Right renal cortex interstitium (tissue), 3 donors: ENCODE measurements around the gene SMARCA2. TPM values are rescaled to one million over a fixed set of nuclear protein-coding genes. Genes with fewer than 3 reads are reported as not detected.

Source experiments
- DNase-seq, 3 donors: peaks; one replicate each; pipeline ENCODE4 v3.0.0-alpha.2; 2013; ENCODE audit warnings: low read depth in 3 of 3, low spot score in 2 of 3
- polyA plus RNA-seq, 3 donors: library from polyadenylated mRNA; unstranded; fragments of 120-200 nt; gene quantifications; one replicate each; pipeline ENCODE4 v1.2.1, GENCODE V29; 2013; ENCODE audit not compliant: insufficient read length in 3 of 3

SMARCA2 gene
- polyA plus RNA-seq, 3 donors = 129 to 164 (median 163) TPM

DNA sequence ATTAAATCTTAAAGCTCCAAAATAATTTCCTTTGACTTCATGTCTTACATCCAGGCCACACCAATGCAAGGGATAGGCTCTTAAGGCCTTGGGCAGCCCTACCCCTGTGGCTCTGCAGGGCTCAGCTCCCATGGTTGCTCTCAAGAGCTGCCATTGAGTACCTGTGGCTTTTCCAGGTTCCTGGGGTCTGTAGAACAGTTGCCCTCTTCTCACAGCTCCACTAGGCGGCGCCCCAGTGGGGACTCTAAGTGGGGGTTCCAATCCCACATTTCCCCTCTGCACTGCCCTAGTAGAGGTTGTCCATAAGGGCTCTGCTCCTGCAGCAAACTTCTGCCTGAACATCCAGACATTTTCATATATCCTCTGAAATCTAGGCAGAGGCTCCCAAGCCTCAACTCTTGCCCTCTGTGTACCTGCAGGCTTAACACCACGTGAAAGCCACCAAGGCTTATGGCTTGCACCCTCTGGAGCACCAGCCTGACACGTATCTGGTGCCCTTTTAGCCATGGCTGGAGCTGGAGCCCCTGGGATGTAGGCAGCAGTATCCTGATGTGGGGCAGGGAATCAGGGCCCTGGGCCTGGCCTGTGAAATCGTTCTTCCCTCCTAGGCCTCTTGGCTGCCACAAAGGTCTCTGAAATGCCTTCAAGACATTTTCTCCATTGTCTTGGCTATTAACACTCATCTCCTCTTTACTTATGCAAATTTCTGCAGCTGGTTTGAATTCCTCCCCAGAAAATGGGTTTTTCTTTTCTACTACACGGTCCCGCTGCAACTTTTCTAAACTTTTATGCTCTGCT, 185.1 kb downstream of the SMARCA2 start:
- no peak for DNase-seq

- no peak for DNase-seq
Observed at GRCh38 chr9:2208465-2208864, 193.3 kb downstream of the SMARCA2 start.

DNA sequence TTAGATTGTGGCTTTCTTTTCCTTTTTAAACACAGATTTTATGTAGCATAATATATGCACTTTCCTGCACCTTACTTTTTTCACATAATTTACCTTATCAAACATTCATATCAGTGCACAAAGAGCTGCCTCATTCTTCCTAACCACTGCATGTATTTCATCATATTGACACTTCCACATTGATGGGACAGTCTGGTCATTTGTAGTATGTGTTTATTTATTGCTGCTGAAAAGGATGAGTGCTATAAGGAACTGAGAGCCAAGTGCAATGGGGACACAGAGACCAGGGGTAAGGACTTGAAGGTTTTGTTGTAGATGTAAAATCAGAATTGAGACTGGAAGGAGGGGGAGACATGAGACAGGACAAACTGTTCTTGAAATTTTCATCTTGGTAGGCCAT, 193.8 kb downstream of the SMARCA2 start:
- no peak for DNase-seq

DNA sequence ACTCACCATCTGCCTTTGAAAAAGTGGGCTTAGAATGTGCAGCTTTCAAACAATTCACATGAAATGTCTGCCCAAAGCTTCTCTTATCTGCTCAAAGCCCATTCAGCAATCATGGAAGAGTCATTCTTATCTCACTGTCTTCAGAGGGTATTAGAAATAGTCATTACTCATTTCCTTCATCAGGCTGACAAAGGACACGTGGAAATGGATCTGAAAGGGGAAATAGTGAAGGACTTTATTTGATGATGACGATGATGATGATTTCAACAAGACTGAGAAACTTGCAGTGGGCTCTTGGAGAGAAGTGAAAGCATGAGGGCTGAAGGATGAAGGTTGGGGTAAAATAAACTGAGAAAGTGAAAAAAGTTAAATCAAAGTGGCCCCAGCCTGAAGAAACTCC, 194.3 kb downstream of the SMARCA2 start:
- no peak for DNase-seq

DNA sequence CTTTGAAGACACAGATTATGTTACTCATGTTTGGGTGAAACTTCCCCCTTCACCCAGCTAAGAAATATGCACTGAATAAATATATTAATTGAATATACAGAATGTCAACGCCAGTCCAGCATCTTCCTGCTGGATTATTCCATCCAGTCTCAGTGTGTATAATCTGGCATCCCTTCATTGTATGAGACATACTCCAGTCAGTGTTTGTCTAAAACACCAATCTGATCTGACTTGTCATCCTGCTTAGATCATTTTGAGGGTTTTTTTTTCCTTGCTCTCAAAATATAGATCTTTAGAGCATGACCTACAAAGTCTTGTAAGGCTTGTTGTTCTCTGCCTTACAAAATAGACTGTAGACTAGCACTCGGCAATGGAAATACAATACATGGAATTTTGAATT, 195.1 kb downstream of the SMARCA2 start:
- DNase-seq = no peak

GRCh38 chr9:2213830-2214468, 198.8 kb downstream of the SMARCA2 start:
- no peak for DNase-seq

DNA sequence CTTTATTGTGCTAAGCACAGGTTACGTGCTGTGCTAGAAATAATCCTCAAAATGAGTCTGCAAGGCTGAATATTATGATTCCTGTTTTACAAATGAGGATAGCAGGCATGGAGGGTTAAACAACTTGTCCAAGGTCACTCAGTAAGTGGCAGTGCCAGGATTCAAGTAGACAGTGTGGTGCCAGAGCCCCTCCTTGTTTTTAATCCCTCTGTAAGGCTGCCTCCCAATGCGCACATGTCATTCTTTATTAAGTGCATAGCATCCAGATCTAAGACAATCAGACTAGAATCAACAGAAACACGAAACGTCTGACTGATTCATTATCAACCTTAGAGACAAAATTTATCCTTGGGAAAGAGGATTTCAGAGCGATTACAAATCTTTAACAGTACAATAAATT, 199.6 kb downstream of the SMARCA2 start:
- no peak for DNase-seq

GRCh38 chr9:2215921-2216441, 200.8 kb downstream of the SMARCA2 start:
- DNase-seq = no peak

DNA sequence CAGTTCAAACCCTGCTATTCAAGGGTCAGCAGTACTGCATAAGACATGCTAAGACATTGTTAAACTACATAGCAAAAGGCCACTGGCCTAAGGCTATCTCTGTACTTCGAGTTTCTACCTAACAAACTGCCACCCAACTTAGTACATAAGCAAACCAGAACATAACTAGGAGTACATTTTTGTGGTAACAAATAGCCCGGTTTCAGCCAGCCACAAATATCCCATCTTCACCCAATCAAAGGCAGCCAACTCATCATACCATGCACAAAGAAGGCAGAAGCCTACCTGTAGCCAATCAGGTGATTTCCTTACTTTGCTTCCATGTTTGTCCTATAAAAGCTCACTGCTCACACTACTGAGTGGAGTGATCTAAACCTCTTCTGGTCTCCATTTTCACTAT, 201.4 kb downstream of the SMARCA2 start:
- DNase-seq = no peak

DNA sequence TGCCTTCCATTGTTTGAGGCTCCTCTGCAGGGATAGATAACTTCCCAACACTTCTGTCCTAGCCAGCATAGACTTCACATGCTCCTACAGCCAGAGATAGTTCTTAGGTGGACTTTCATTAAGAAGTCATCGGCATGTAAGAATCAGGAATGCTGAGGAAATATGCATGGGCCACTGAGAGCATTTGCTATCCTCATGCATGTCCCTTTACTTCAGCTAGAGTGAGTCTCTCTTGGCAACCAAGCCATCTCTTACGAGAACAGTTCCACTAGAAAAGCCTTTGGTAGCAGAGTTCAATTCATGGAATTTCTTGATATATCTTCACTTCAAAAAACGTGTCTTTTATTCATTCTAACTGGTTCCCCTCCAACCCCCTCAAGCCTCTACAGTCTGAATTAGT, 202.4 kb downstream of the SMARCA2 start:
- DNase-seq = no peak

- DNase-seq = no peak
Observed at GRCh38 chr9:2220036-2220435, 204.9 kb downstream of the SMARCA2 start.

DNA sequence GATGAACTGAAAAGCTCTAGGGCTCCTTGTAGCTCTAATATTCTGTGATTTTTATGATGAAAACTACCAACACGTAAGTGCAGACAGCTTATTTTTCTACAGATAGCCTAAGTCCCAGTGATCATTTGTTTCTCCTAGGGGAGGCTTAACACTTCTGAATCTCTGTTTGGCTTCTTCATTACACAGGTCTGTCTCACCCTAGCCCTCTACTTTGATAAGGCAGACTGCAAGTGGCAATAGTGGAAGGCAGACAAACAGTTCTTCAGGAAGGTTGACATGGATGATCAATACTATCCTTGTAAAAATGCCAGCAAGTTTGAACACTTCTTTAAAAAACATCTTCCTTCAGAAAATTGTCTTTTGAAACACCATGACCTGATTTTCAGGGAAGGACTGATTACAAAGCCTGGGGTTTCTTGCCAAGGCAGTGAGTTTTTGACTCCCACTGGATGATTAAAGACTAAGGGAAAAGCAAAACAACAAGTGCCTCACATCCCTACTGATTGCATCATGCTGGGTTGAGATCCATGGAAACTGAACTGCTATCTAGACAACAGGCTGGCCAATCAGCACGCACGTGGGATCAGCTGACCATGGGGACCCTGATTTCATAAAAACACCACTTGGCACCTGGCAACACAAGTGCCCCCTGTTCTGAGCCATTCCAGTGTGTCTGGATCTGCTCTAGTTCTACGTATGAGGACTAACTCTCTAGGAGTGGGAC, 212.2 kb downstream of the SMARCA2 start:
- DNase-seq = no peak

- DNase-seq = no peak
Observed at GRCh38 chr9:2228132-2228531, 213.0 kb downstream of the SMARCA2 start.

DNA sequence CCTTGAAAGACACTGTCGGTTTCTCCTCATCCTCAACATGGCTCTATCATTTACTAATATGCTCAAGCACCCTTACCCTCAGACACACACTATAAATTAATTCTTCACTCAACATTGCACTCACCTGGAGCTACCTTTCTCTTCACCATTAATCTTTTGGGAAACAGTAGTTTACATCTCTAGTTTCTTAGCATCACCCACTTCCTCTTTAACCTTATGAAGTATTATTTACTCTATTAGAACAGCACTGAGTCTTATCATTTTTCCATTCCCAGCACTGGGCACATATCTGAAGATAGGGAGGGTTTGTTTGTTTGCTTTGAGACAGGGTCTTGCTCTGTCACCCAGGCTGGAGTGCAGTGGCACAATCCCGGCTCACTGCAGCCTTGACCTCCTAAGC, 213.5 kb downstream of the SMARCA2 start:
- DNase-seq = no peak

DNA sequence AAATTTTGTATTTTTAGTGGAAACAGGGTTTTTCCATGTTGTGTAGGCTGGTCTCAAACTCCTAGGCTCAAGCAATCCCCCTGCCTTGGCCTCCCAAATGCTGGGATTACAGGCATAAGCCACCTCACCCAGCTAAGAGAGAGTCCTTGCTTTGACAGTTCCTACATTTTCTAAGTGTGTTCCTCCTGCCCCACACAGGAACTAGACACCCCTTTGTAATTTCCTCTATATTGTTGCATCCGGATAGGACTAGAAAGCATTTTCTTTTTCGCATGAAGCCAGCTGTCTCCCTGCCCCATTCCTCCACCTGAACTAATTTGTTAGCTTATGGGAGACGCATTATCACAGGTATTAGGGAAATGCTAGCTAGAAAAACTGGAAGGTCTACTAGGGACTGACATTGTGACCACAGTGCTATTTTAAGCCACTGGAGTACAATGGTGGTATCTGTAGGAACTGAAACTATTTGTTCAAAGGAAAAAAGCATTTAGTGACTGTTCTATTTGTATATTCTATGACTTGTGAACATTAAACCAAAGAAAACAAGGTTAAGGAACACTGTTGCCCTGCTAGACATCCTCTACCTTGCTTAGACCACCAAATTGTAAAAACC, 214.1 kb downstream of the SMARCA2 start:
- no peak for DNase-seq

- no peak for DNase-seq
Observed at GRCh38 chr9:2230362-2230761, 215.2 kb downstream of the SMARCA2 start.

GRCh38 chr9:2231101-2231500, 216.0 kb downstream of the SMARCA2 start:
- no peak for DNase-seq

DNA sequence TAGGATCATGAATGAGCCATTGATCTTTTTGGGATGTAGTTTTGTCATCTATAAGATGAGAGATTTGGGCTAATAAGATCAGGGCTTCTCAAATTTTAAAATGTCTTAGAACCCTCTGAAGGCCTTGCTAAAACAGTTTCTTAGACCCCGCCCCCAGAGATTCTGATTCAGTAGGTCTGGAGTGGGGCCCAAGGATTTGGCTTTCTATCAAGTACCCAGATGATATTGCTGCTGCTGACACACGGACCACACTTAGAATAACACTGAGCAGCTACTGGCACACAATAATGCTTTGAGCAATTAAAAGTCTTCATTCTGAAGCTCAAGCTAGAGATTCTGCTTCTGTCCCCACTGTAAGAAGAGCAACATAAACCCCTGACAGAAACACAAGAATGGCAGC, 216.7 kb downstream of the SMARCA2 start:
- no peak for DNase-seq

DNA sequence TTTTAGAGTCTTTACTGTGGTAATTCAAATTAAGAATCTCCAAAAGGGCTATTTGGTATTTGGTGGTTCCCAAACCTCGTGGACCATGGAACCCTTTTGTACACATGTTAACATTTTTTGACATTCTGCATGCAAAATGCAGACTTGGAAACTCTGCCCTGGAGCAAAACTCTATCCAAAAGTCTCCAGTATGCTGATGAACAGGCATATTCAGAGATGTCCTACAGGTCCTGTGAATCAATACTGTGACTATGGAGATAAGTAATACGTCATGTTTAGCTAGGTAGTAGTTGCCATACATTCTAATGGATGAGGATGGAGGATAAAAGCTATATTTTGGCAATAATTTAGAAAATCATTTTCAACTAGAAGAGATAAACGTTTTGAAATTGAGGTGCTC, 218.1 kb downstream of the SMARCA2 start:
- no peak for DNase-seq

GRCh38 chr9:2234371-2234893, 219.3 kb downstream of the SMARCA2 start:
- DNase-seq = peak in 2 of 3 donors; percentile 27 to 46

GRCh38 chr9:2235623-2236022, 220.5 kb downstream of the SMARCA2 start:
- no peak for DNase-seq
